Measurements from ENCODE around the gene SPATS2L.

Gene SPATS2L

DNA sequence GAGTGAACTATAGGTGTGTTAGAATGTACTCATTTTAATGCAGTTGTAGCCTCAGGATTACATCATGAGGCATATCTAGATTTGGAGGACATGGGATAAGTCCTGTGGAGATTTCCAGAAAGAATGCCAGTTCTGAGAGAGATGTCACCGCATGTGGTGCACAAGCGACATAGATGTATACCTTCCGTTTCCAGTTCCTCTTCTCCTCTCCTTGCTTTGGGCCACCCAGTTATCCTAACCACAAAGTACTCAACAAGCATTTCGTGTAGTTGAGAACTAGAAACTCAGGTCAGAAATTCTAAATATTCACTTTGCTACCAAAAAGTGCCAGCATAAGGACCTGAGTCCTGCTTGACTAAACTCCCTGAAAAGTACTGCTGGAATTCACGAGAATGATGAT, 136.9 kb downstream of the SPATS2L start:
- Histone ChIP-seq H3K27me3 (ENCODE audit: low read length) (no peaks in the 10 kb centered on the region), H3K9me2 (replicated peaks; ENCODE audit: insufficient read depth, low read length) (no peaks in the 10 kb centered on the region), H3K27ac (ENCODE audit: low read depth, low read length) (no peak overlapping the region), H3F3A (ENCODE audit: insufficient read depth) (no peaks in the 10 kb centered on the region), H2AFZ (ENCODE audit: low read depth, low read length, severe bottlenecking) (no peak overlapping the region), H3K9me3 (ENCODE audit: insufficient read depth, low read length) (no peaks in the 10 kb centered on the region), H3K36me3 (ENCODE audit: low read length) (no peaks in the 10 kb centered on the region), H4K20me1 (ENCODE audit: low read depth, low read length) (no peaks in the 10 kb centered on the region), H3K4me2 (ENCODE audit: low read depth, low read length, poor library complexity, severe bottlenecking) (no peak overlapping the region), H3K79me2 (ENCODE audit: insufficient read depth, low read length) (no peaks in the 10 kb centered on the region), H3K4me3 (ENCODE audit: insufficient read depth, low read length, poor library complexity, severe bottlenecking) (no peak overlapping the region), H3K9ac (ENCODE audit: low read length) (no peak overlapping the region)
- TF ChIP-seq, protein P1, sequence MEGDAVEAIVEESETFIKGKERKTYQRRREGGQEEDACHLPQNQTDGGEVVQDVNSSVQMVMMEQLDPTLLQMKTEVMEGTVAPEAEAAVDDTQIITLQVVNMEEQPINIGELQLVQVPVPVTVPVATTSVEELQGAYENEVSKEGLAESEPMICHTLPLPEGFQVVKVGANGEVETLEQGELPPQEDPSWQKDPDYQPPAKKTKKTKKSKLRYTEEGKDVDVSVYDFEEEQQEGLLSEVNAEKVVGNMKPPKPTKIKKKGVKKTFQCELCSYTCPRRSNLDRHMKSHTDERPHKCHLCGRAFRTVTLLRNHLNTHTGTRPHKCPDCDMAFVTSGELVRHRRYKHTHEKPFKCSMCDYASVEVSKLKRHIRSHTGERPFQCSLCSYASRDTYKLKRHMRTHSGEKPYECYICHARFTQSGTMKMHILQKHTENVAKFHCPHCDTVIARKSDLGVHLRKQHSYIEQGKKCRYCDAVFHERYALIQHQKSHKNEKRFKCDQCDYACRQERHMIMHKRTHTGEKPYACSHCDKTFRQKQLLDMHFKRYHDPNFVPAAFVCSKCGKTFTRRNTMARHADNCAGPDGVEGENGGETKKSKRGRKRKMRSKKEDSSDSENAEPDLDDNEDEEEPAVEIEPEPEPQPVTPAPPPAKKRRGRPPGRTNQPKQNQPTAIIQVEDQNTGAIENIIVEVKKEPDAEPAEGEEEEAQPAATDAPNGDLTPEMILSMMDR (IDR thresholded peaks at IDR 0.05; ENCODE audit: insufficient read depth, low read length, poor library complexity, severe bottlenecking), result no peak
- TF ChIP-seq EZH2phosphoT487 (conservative IDR thresholded peaks at IDR 0.05; ENCODE audit: low read length), result no peak

DNA sequence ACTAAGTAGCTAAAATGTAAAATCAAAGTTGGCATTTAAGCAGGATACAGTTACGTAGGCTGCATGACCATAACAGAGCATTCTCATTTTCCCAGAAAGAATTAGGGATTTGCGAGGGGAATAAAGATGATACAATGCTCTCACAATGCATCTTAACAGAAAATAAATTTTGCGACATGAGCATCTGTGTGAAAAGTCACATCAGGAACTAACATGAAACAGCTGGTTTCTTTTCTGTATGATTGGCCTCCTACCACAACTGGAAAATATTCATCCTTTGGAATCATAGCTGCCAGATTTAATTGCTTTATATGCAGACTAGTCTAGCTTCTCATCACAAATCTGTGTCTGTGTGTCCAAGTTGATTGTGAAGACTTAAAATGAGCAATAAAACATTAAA, 137.4 kb downstream of the SPATS2L start:
- Histone ChIP-seq H3K36me3 (ENCODE audit: low read length) (no peaks in the 10 kb centered on the region), H2AFZ (ENCODE audit: low read depth, low read length, severe bottlenecking) (no peak overlapping the region), H3K9me3 (ENCODE audit: insufficient read depth, low read length) (no peaks in the 10 kb centered on the region), H3K9me2 (replicated peaks; ENCODE audit: insufficient read depth, low read length) (no peaks in the 10 kb centered on the region), H4K20me1 (ENCODE audit: low read depth, low read length) (no peaks in the 10 kb centered on the region), H3K4me2 (ENCODE audit: low read depth, low read length, poor library complexity, severe bottlenecking) (no peak overlapping the region), H3K27me3 (ENCODE audit: low read length) (no peaks in the 10 kb centered on the region), H3F3A (ENCODE audit: insufficient read depth) (no peaks in the 10 kb centered on the region), H3K79me2 (ENCODE audit: insufficient read depth, low read length) (no peaks in the 10 kb centered on the region), H3K9ac (ENCODE audit: low read length) (no peak overlapping the region), H3K27ac (ENCODE audit: low read depth, low read length) (no peak overlapping the region), H3K4me3 (ENCODE audit: insufficient read depth, low read length, poor library complexity, severe bottlenecking) (no peak overlapping the region)
- TF ChIP-seq, protein P1 (IDR thresholded peaks at IDR 0.05; ENCODE audit: insufficient read depth, low read length, poor library complexity, severe bottlenecking), result no peak
- TF ChIP-seq EZH2phosphoT487 (conservative IDR thresholded peaks at IDR 0.05; ENCODE audit: low read length), result no peak

DNA sequence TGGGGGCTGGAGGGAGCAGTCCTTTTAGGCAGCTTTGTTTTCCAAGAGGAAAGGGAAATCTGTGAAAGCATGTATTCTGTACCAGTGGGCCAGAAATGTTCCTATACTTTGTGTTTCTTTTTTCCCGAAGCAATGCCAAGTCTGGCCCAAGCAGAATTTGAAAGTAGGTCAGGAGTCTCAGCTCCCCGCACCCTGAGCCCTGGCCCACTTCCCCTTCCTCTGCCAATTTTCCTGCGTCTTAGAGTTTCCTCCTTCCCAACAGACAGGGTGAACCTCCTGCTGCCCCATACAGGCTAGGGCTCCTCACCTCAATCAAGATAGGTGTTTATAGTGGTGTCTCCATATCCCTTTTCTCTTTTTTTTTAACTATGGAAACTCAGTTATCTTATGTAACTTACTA, 138.0 kb downstream of the SPATS2L start:
- no peaks in the 10 kb centered on the region for H3K27me3 ChIP-seq (ENCODE audit: low read length)
- H3K79me2 ChIP-seq (ENCODE audit: insufficient read depth, low read length), result no peaks in the 10 kb centered on the region
- no peaks in the 10 kb centered on the region for H3K36me3 ChIP-seq (ENCODE audit: low read length)
- H3F3A ChIP-seq (ENCODE audit: insufficient read depth), result no peaks in the 10 kb centered on the region
- H2AFZ ChIP-seq (ENCODE audit: low read depth, low read length, severe bottlenecking), result no peak overlapping the region
- no peak overlapping the region for H3K9ac ChIP-seq (ENCODE audit: low read length)
- H4K20me1 ChIP-seq (ENCODE audit: low read depth, low read length), result no peaks in the 10 kb centered on the region
- H3K9me2 ChIP-seq (replicated peaks; ENCODE audit: insufficient read depth, low read length), result no peaks in the 10 kb centered on the region
- H3K9me3 ChIP-seq (ENCODE audit: insufficient read depth, low read length), result no peaks in the 10 kb centered on the region
- no peak overlapping the region for H3K27ac ChIP-seq (ENCODE audit: low read depth, low read length)
- TF ChIP-seq, protein P1 (IDR thresholded peaks at IDR 0.05; ENCODE audit: insufficient read depth, low read length, poor library complexity, severe bottlenecking), result no peak
- no peak for TF ChIP-seq EZH2phosphoT487 (conservative IDR thresholded peaks at IDR 0.05; ENCODE audit: low read length)
- H3K4me3 ChIP-seq (ENCODE audit: insufficient read depth, low read length, poor library complexity, severe bottlenecking), result no peak overlapping the region
- H3K4me2 ChIP-seq (ENCODE audit: low read depth, low read length, poor library complexity, severe bottlenecking), result no peak overlapping the region
